ENCODE measurements around the gene COG1. TPM values are rescaled to one million over a fixed set of nuclear protein-coding genes. Genes with fewer than 3 reads are reported as not detected.

The COG1 gene
- total RNA-seq, 2 donors from 2014 or later: 34.8 to 42.5 TPM

- intact Hi-C loops (cut with DNase I): no loop called here
- Histone ChIP-seq H3K4me3 (no peak overlapping the region), H3K4me1 (no peaks in the 10 kb centered on the region), H3K27ac (no peak overlapping the region), H3K36me3 (replicated peaks in 1 of 2; ENCODE audit: insufficient read depth in 1 of 2, low read depth in 2 of 2) (no peaks in the 10 kb centered on the region), H3K9me3 (no peaks in the 10 kb centered on the region), H3K27me3 (no peaks in the 10 kb centered on the region)
- WGBS, 2 donors: 82 to 89% methylated on average over 3 of the region's 3 CpGs
- DNase-seq (no peak), ATAC-seq (no peak)
- TF ChIP-seq POLR2A (IDR thresholded peaks at IDR 0.05): no peak
- no peak for TF ChIP-seq CTCF (IDR thresholded peaks at IDR 0.05)
These were observed 20.6 kb upstream of the COG1 start for GRCh38 chr17:73172252-73172651.

- no peaks in the 10 kb centered on the region for H3K27me3 ChIP-seq
- WGBS, 2 donors: 82 to 95% methylated on average over 5 to 7 of the region's 7 CpGs
- no peaks in the 10 kb centered on the region for H3K4me1 ChIP-seq
- intact Hi-C loops (cut with DNase I): no loop called here
- no peaks in the 10 kb centered on the region for H3K9me3 ChIP-seq
- no peaks in the 10 kb centered on the region for H3K36me3 ChIP-seq (replicated peaks in 1 of 2; ENCODE audit: insufficient read depth in 1 of 2, low read depth in 2 of 2)
- H3K4me3 ChIP-seq: no peak overlapping the region
- TF ChIP-seq CTCF (IDR thresholded peaks at IDR 0.05) (no peak), POLR2A (IDR thresholded peaks at IDR 0.05) (no peak)
- H3K27ac ChIP-seq: no peak overlapping the region
- DNase-seq (no peak), ATAC-seq (no peak)
These were observed 18.7 kb upstream of the COG1 start for GRCh38 chr17:73174126-73174525.

GRCh38 chr17:73175962-73176565 is 16.8 kb upstream of the COG1 start:
- Histone ChIP-seq H3K4me3 (no peak overlapping the region), H3K9me3 (no peaks in the 10 kb centered on the region), H3K27ac (no peak overlapping the region), H3K27me3 (no peaks in the 10 kb centered on the region), H3K36me3 (replicated peaks in 1 of 2; ENCODE audit: insufficient read depth in 1 of 2, low read depth in 2 of 2) (no peaks in the 10 kb centered on the region), H3K4me1 (no peaks in the 10 kb centered on the region)
- TF ChIP-seq CTCF (IDR thresholded peaks at IDR 0.05) (no peak), POLR2A (IDR thresholded peaks at IDR 0.05) (no peak)
- WGBS, 2 donors: 90 to 91% methylated on average over 10 of the region's 10 CpGs
- DNase-seq: no peak
- intact Hi-C loops (cut with DNase I): no loop called here
- ATAC-seq: no peak

GRCh38 chr17:73179387-73179786 is 13.5 kb upstream of the COG1 start:
- intact Hi-C loops (cut with DNase I): no loop called here

More at GRCh38 chr17:73179387-73179786, 13.5 kb upstream of the COG1 start:
- DNase-seq (no peak), ATAC-seq (no peak)
- Histone ChIP-seq H3K4me3 (no peak overlapping the region), H3K4me1 (peaks cover 11% of the 10 kb centered on the region), H3K27ac (no peak overlapping the region), H3K36me3 (replicated peaks in 1 of 2; ENCODE audit: insufficient read depth in 1 of 2, low read depth in 2 of 2) (no peaks in the 10 kb centered on the region), H3K9me3 (no peaks in the 10 kb centered on the region), H3K27me3 (no peaks in the 10 kb centered on the region)
- TF ChIP-seq CTCF (IDR thresholded peaks at IDR 0.05) (no peak), POLR2A (IDR thresholded peaks at IDR 0.05) (no peak)
- 82 to 83% methylated on average over 5 of the region's 5 CpGs for WGBS, 2 donors

Measured in body of pancreas (tissue), 4 donors.